Ascending aorta (tissue), 2 donors: ENCODE data around the gene MIER1. TPM values are rescaled to one million over a fixed set of nuclear protein-coding genes. Genes with fewer than 3 reads are reported as not detected.
"Not testable (repeated sequence)": the region's sequence is repeated elsewhere in the genome, so short reads cannot be mapped to it uniquely, and the experiment has no call there.

Experiments used
- DNase-seq, 2 donors: peaks; one replicate each; pipeline ENCODE4 v3.0.0-alpha.2; 2019; ENCODE audit warnings: low spot score in 2 of 2
- H3K27ac ChIP-seq, 2 donors: fragments of 200-600 bp; sonication (generic); one replicate each; pipeline ENCODE4 v1.5.1; 2016 to 2017; ENCODE audit warnings: mild to moderate bottlenecking in 1 of 2
- H3K27me3 ChIP-seq: fragments of 200-600 bp; sonication (generic); one replicate; pipeline ENCODE4 v1.5.1; 2017
- H3K36me3 ChIP-seq, 2 donors: fragments of 200-600 bp; sonication (generic); one replicate each; pipeline ENCODE4 v1.5.1; 2016
- H3K4me1 ChIP-seq, 2 donors: fragments of 200-600 bp; sonication (generic); one replicate each; pipeline ENCODE4 v1.5.1; 2016 to 2017; ENCODE audit warnings: mild to moderate bottlenecking in 1 of 2
- H3K4me3 ChIP-seq, 2 donors: fragments of 200-600 bp; sonication (generic); one replicate each; pipeline ENCODE4 v1.5.1; 2016 to 2017; ENCODE audit warnings: mild to moderate bottlenecking in 1 of 2
- H3K9me3 ChIP-seq, 2 donors: fragments of 200-600 bp; sonication (generic); one replicate each; pipeline ENCODE4 v1.5.1; 2016
- intact Hi-C: fragments of 100-400 bp; cut with DNase I; formaldehyde crosslinking; loops from one replicate; pipeline ENCODE4 v1.15.1; 2023
- total RNA-seq: library from RNA; depleted of rRNA; stranded (reverse); fragments of >200 nt; gene quantifications from one replicate; pipeline ENCODE4 v1.1.0, GENCODE V29; 2016
- TF ChIP-seq, protein P1 (sequence below), 3 experiments: fragments of 200-600 bp in 2 of 3; fragments of 450-650 bp in 1 of 3; sonication (generic) in 2 of 3; IDR thresholded peaks; one replicate each; pipeline ENCODE4 v1.5.1; 2016 to 2019; ENCODE audit warnings: antibody characterized with exemption in 3 of 3, mild to moderate bottlenecking in 1 of 3, moderate library complexity in 1 of 3

MIER1 gene
- 18.4 TPM for total RNA-seq

DNA sequence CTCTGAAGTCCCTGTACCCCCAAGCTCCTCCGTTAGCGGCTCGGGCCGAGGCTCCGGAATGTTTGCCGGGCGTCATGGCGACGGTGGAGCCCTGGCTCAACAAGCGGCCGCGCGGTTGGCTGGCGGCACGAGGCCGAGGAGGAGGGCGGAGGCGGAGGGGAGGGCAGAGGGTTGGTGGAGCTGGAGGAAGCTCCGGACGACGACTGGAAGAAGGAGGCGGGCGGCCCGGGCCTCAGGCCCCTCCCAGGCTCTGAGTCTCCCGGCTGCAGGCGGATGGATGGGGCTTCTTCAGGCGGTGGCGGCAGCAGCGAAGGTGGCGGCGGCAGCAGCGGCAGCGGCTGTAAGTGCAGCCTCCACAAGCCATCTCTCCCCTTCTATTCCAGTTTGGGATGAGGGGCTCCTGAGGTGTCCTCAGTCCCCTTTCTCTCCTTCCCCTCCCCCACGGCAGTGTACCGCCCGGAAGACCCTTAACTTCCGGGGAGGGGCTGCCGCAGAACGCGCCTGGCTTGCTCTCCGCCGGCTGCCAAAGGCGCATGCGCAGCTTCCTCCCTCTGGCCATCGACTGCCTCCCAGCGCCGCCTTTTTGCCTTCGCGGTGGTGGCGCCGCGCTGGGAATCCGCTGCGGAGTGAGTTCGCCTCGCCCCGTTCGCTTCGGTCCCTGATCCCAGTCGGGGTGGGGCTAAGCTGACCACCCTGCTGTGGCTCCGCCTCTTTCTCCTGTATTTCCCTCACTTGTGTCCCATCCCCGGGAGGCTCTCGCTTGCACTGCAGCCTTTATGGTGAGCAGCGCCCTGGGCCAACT, at the start of gene MIER1, which contains the start of gene DNAI4:
MIER1 (plus strand) TSS at position 235 of the 802 bp plus-strand sequence; CDS start at position 274, 39 bp downstream.
DNAI4 (minus strand) TSS at position 101 of the 802 bp plus-strand sequence; CDS start at position 76, 25 bp downstream.
- DNase-seq: peak; percentile 95 to 99
- TF ChIP-seq, protein P1, sequence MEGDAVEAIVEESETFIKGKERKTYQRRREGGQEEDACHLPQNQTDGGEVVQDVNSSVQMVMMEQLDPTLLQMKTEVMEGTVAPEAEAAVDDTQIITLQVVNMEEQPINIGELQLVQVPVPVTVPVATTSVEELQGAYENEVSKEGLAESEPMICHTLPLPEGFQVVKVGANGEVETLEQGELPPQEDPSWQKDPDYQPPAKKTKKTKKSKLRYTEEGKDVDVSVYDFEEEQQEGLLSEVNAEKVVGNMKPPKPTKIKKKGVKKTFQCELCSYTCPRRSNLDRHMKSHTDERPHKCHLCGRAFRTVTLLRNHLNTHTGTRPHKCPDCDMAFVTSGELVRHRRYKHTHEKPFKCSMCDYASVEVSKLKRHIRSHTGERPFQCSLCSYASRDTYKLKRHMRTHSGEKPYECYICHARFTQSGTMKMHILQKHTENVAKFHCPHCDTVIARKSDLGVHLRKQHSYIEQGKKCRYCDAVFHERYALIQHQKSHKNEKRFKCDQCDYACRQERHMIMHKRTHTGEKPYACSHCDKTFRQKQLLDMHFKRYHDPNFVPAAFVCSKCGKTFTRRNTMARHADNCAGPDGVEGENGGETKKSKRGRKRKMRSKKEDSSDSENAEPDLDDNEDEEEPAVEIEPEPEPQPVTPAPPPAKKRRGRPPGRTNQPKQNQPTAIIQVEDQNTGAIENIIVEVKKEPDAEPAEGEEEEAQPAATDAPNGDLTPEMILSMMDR (IDR thresholded peaks at IDR 0.05): peak in 1 of 3 experiments; percentile 17
- Histone ChIP-seq H3K9me3 (no peaks in the 10 kb centered on the region), H3K36me3 (no peaks in the 10 kb centered on the region), H3K4me1 (peaks cover 10% of the 10 kb centered on the region in 2 donors), H3K27ac (peak within 1 kb of the TSS; percentile 85 to 95), H3K4me3 (peak within 1 kb of the TSS; percentile 71 to 74), H3K27me3 (no peaks in the 10 kb centered on the region)
- intact Hi-C loops: loop anchor here (2.0 to 10.0 kb wide), 4 partner anchors 382 to 910 kb away; partner anchors contain the start of genes GNG12 and SERBP1

DNA sequence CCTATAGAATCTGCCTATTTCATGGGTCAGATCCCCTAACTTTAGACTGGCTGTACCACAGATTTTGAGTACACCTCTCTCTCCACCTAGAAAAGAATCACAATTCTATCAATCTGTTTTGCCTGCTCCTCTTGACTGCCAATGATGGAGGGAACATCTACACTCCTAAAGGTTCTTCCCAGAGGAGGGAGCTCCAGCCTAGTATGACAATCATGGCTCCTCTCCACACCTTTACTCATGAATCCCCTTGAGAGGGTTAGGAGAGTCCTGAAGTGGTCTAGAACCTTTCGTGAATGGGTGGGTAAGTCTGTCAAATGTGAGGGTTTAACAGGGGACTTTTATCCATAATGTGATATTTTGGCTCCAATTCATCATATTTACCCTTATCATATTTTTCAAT, 48.1 kb upstream of the MIER1 start:
- H3K27ac ChIP-seq: no peak overlapping the region
- no peak for DNase-seq
- no peak overlapping the region for H3K4me3 ChIP-seq
- H3K4me1 ChIP-seq: no peaks in the 10 kb centered on the region
- H3K9me3 ChIP-seq: peaks cover 9 to 10% of the 10 kb centered on the region in 2 donors
- TF ChIP-seq, protein P1 (IDR thresholded peaks at IDR 0.05): no peak
- H3K27me3 ChIP-seq: no peaks in the 10 kb centered on the region
- no peaks in the 10 kb centered on the region for H3K36me3 ChIP-seq
- intact Hi-C loops: no loop called here

DNA sequence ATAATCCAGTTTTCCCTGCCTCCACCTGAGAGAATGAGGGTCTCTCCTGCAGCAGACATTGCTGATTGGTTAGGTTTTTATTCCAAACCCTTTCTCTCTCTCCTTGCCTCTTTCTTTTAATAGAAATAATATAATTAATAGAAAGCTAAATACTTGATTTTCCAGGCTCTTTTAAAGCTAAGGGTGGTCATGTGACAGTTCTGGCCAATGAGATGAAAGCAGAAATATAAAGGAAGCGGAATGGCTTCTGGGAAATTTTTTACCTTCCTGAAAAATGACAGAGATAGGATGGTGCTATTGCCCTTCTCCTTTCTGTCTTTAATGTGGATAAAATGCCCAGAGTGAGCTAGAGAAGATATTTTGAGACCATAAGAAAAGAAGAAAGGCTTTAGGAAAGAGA, 35.8 kb upstream of the MIER1 start:
- no peak for DNase-seq
- Histone ChIP-seq H3K4me1 (no peaks in the 10 kb centered on the region), H3K4me3 (no peak overlapping the region), H3K27ac (no peak overlapping the region), H3K27me3 (no peaks in the 10 kb centered on the region), H3K9me3 (no peaks in the 10 kb centered on the region), H3K36me3 (no peaks in the 10 kb centered on the region)
- intact Hi-C loops: no loop called here
- TF ChIP-seq, protein P1 (IDR thresholded peaks at IDR 0.05): no peak

DNA sequence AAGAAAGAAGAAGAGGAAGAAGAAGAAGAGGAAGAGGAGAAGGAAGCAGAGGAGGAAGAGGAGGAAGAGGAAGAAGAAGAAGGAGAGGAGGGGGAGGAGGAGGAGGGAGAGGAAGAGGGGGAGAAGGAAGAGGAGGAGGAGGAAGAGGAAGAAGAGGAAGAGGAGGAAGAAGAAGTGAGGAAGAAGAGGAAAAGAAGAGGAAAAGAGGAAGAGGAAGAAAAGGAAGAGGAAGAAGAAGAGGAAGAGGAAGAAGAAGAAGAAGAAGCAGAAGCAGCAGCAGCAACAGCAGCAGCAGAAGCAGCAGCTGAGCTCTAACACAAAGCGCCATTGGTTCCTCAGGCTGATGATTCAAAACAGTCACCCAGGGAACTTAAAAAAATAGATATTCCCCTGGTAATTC, 34.2 kb upstream of the MIER1 start:
- Histone ChIP-seq H3K4me1 (no peaks in the 10 kb centered on the region), H3K9me3 (no peaks in the 10 kb centered on the region), H3K27me3 (no peaks in the 10 kb centered on the region), H3K4me3 (no peak overlapping the region), H3K27ac (no peak overlapping the region), H3K36me3 (no peaks in the 10 kb centered on the region)
- intact Hi-C loops: no loop called here
- TF ChIP-seq, protein P1 (IDR thresholded peaks at IDR 0.05): no peak
- no peak for DNase-seq

DNA sequence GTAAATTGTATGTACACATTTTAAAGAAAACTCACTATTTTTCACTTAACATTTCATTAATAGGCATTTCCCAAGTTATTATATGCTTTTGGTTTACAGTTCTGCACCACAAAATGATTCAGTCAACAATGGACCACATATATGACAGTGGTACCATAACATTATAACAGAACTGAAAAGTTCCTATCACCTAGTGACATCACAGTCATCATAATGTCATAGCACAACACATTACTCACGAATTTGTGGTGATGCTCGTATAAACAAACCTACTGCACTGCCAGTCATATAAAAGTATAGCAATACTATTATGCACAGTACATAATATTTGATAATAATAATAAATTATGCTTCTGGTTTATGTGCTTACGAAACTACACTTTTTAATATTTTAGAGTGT, 31.1 kb upstream of the MIER1 start:
- no peak for DNase-seq
- intact Hi-C loops: no loop called here

DNA sequence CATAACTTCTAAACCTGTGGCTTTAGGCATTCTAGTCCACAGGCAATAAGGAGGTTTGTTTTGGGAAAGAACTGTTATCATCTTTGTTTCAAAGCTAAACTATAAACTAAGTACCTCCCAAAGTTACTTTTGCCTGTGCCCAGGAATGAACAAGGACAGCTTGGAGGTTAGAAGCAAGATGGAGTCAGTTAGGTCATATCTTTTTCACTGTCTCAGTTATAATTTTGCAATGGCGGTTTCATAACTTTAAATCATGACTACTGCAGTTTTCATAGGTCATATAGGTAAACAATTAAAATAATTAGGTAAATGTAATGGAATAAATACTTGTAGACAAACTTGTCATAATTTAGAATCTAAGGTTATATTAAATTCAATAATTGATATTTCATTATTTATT, 9.6 kb upstream of the MIER1 start:
- H3K9me3 ChIP-seq, H3K4me3 ChIP-seq, H3K36me3 ChIP-seq, H3K4me1 ChIP-seq, H3K27me3 ChIP-seq, intact Hi-C loops, DNase-seq, H3K27ac ChIP-seq: not testable (repeated sequence)

More for the DNA sequence above, 31.1 kb upstream of the MIER1 start:
- Histone ChIP-seq H3K4me1 (no peaks in the 10 kb centered on the region), H3K27ac (no peak overlapping the region), H3K9me3 (no peaks in the 10 kb centered on the region), H3K36me3 (no peaks in the 10 kb centered on the region), H3K4me3 (no peak overlapping the region), H3K27me3 (no peaks in the 10 kb centered on the region)
- TF ChIP-seq, protein P1 (IDR thresholded peaks at IDR 0.05): no peak
